GM23338 (cell line): ENCODE results near the gene SLC24A1. TPM values are rescaled to one million over a fixed set of nuclear protein-coding genes. Genes with fewer than 3 reads are reported as not detected.

Source experiments
- ATAC-seq: fragments of 200-7000 bp; cut with Tn5 transposase; 3 replicates; pipeline ENCODE4 v1.9.1; 2020
- DNase-seq: peaks from one replicate; pipeline ENCODE4 v3.0.0-alpha.2; 2015; ENCODE audit warnings: low spot score
- H2AFZ ChIP-seq: fragments of 200-600 bp; sonication (generic); 2 replicates; pipeline ENCODE4 v1.8.0; 2016; ENCODE audit warnings: antibody characterized with exemption, mild to moderate bottlenecking, moderate library complexity
- H3F3A ChIP-seq: fragments of 200-600 bp; sonication (generic); replicated peaks from 2 replicates; pipeline ENCODE4 v1.8.0; 2017; ENCODE audit warnings: antibody characterized with exemption, mixed run types, low read depth
- H3K27ac ChIP-seq: fragments of 200-600 bp; sonication (generic); 2 replicates; pipeline ENCODE4 v1.6.1; 2016; ENCODE audit warnings: low read depth
- H3K27me3 ChIP-seq: fragments of 200-600 bp; sonication (generic); 2 replicates; pipeline ENCODE4 v1.8.0; 2016; ENCODE audit warnings: mild to moderate bottlenecking, mixed run types, moderate library complexity; ENCODE audit not compliant: insufficient read depth
- H3K36me3 ChIP-seq: fragments of 200-600 bp; sonication (generic); 2 replicates; pipeline ENCODE4 v1.8.0; 2016; ENCODE audit warnings: mild to moderate bottlenecking; ENCODE audit not compliant: insufficient read depth
- H3K4me1 ChIP-seq: fragments of 200-600 bp; sonication (generic); 2 replicates; pipeline ENCODE4 v1.8.0; 2016; ENCODE audit warnings: mild to moderate bottlenecking, moderate library complexity; ENCODE audit not compliant: insufficient read depth
- H3K4me2 ChIP-seq: fragments of 200-600 bp; sonication (generic); 2 replicates; pipeline ENCODE4 v1.7.1; 2017; ENCODE audit warnings: mixed run types
- H3K4me3 ChIP-seq: fragments of 200-600 bp; sonication (generic); 2 replicates; pipeline ENCODE4 v1.6.1; 2016; ENCODE audit warnings: mixed run types
- H3K79me2 ChIP-seq: fragments of 200-600 bp; sonication (generic); replicated peaks from 2 replicates; pipeline ENCODE4 v1.8.0; 2017; ENCODE audit warnings: mild to moderate bottlenecking; ENCODE audit not compliant: insufficient read depth
- H3K9me2 ChIP-seq: fragments of 200-600 bp; sonication (generic); 2 replicates; pipeline ENCODE4 v1.8.0; 2017; ENCODE audit not compliant: insufficient read depth
- H4K20me1 ChIP-seq: fragments of 200-600 bp; sonication (generic); replicated peaks from 2 replicates; pipeline ENCODE4 v1.8.0; 2017; ENCODE audit warnings: mild to moderate bottlenecking; ENCODE audit not compliant: insufficient read depth
- H3K27ac Mint-ChIP-seq: 2 replicates; pipeline ENCODE4 v1.8.0; 2020; ENCODE audit warnings: inconsistent platforms, mild to moderate bottlenecking, moderate library complexity, mixed read lengths
- H3K27me3 Mint-ChIP-seq: 3 replicates; pipeline ENCODE4 v1.8.0; 2022; ENCODE audit warnings: low read depth, mild to moderate bottlenecking, moderate library complexity, mixed read lengths, inconsistent platforms; ENCODE audit not compliant: insufficient read depth, poor library complexity
- H3K36me3 Mint-ChIP-seq: 3 replicates; pipeline ENCODE4 v1.8.0; 2021; ENCODE audit warnings: low read depth, mild to moderate bottlenecking, inconsistent platforms, moderate library complexity, mixed read lengths
- H3K4me1 Mint-ChIP-seq: 3 replicates; pipeline ENCODE4 v1.8.0; 2020; ENCODE audit warnings: mild to moderate bottlenecking, inconsistent platforms, mixed read lengths
- H3K4me3 Mint-ChIP-seq: 3 replicates; pipeline ENCODE4 v1.8.0; 2021; ENCODE audit warnings: moderate library complexity, mild to moderate bottlenecking, inconsistent platforms, mixed read lengths
- H3K9me3 Mint-ChIP-seq: 3 replicates; pipeline ENCODE4 v1.8.0; 2020; ENCODE audit warnings: moderate library complexity, mild to moderate bottlenecking, inconsistent platforms, mixed read lengths
- CREB1 ChIP-seq: fragments of 250-450 bp; sonication (Bioruptor Pico); IDR thresholded peaks from 2 replicates; pipeline ENCODE4 v1.5.0; 2020; ENCODE audit warnings: low read depth, mild to moderate bottlenecking, moderate library complexity
- EZH2 ChIP-seq: fragments of 200-600 bp; sonication (generic); IDR thresholded peaks from one replicate; pipeline ENCODE4 v1.8.0; 2017; ENCODE audit warnings: antibody characterized with exemption, mild to moderate bottlenecking, low read depth; ENCODE audit not compliant: unreplicated experiment
- NANOG ChIP-seq: IDR thresholded peaks from 2 replicates; pipeline ENCODE4 v1.6.1; 2016; ENCODE audit warnings: antibody characterized with exemption, borderline replicate concordance
- REST ChIP-seq: IDR thresholded peaks from one replicate; pipeline ENCODE4 v1.6.1; 2018; ENCODE audit warnings: antibody characterized with exemption; ENCODE audit not compliant: unreplicated experiment
- STAT1 ChIP-seq: IDR thresholded peaks from one replicate; pipeline ENCODE4 v1.6.1; 2016; ENCODE audit warnings: antibody characterized with exemption; ENCODE audit not compliant: unreplicated experiment
- ZNF114 ChIP-seq: fragments of 250-450 bp; sonication (Bioruptor Pico); IDR thresholded peaks from 2 replicates; pipeline ENCODE4 v1.5.0; 2020; ENCODE audit warnings: mild to moderate bottlenecking, moderate library complexity
- ZNF331 ChIP-seq: fragments of 250-450 bp; sonication (Bioruptor Pico); IDR thresholded peaks from 2 replicates; pipeline ENCODE4 v1.5.0; 2020; ENCODE audit warnings: low read depth, mild to moderate bottlenecking, moderate library complexity
- polyA plus RNA-seq: library from polyadenylated mRNA; unstranded; fragments of >200 nt; fragmentation: Nextera tagmentation; extraction: Ambion mirVana; gene quantifications from 2 replicates; pipeline ENCODE4 v1.2.1, GENCODE V29; 2016
- total RNA-seq: library from RNA; depleted of rRNA; stranded (reverse); fragments of >200 nt; shearing (Covaris generic); gene quantifications from 2 replicates; pipeline ENCODE4 v1.2.3, GENCODE V29; 2014
- TF ChIP-seq, protein P1 (sequence below): fragments of 250-450 bp; sonication (Bioruptor Pico); IDR thresholded peaks from 2 replicates; pipeline ENCODE4 v1.5.0; 2020; ENCODE audit warnings: mild to moderate bottlenecking, moderate library complexity
- TF ChIP-seq, protein P2 (sequence below): IDR thresholded peaks from 2 replicates; pipeline ENCODE4 v1.6.1; 2016; ENCODE audit warnings: antibody characterized with exemption
- TF ChIP-seq, protein P3 (sequence below), 2 experiments: fragments of 200-600 bp in 1 of 2; sonication (generic) in 1 of 2; conservative IDR thresholded peaks; 2 replicates each; pipeline versions ENCODE4 v1.5.1 to v1.6.1; 2016 to 2017; ENCODE audit warnings: antibody characterized with exemption in 2 of 2, low read depth in 2 of 2, mild to moderate bottlenecking in 2 of 2, moderate library complexity in 1 of 2

Gene SLC24A1
- total and polyA plus RNA-seq, 2 experiments from 2014 or later, result 1.6 to 4.5 TPM

GRCh38 chr15:65660927-65661326 lies 39.2 kb downstream of the SLC24A1 start:
- Histone ChIP-seq H2AFZ (no peak overlapping the region), H4K20me1 (no peaks in the 10 kb centered on the region), H3K36me3 (no peaks in the 10 kb centered on the region), H3K79me2 (no peaks in the 10 kb centered on the region), H3K27ac (no peak overlapping the region), H3K9me2 (no peaks in the 10 kb centered on the region), H3F3A (no peaks in the 10 kb centered on the region; the same call in 1 of the 2 replicates), H3K27me3 (no peaks in the 10 kb centered on the region), H3K4me2 (no peak overlapping the region), H3K4me1 (no peaks in the 10 kb centered on the region), H3K4me3 (no peak overlapping the region)
- TF ChIP-seq ZNF331 (CRISPR knock-in tag) (no peak), CREB1 (CRISPR knock-in tag) (no peak), REST (no peak)
- H3K27ac Mint-ChIP-seq, result no peak overlapping the region
- H3K27me3 Mint-ChIP-seq, result no peaks in the 10 kb centered on the region
- ATAC-seq (no peak), DNase-seq (no peak)
- no peak overlapping the region for H3K4me3 Mint-ChIP-seq
- H3K4me1 Mint-ChIP-seq, result no peaks in the 10 kb centered on the region
- H3K9me3 Mint-ChIP-seq, result no peaks in the 10 kb centered on the region
- H3K36me3 Mint-ChIP-seq, result no peaks in the 10 kb centered on the region

GRCh38 chr15:65663521-65663920 lies 41.8 kb downstream of the SLC24A1 start:
- H3K4me1 Mint-ChIP-seq, result no peaks in the 10 kb centered on the region
- Histone ChIP-seq H3K4me3 (no peak overlapping the region), H3K36me3 (no peaks in the 10 kb centered on the region), H3F3A (no peaks in the 10 kb centered on the region; the same call in 1 of the 2 replicates), H2AFZ (no peak overlapping the region), H3K79me2 (no peaks in the 10 kb centered on the region), H3K9me2 (no peaks in the 10 kb centered on the region), H4K20me1 (no peaks in the 10 kb centered on the region), H3K4me2 (no peak overlapping the region), H3K27me3 (no peaks in the 10 kb centered on the region), H3K4me1 (no peaks in the 10 kb centered on the region), H3K27ac (no peak overlapping the region)
- DNase-seq, result no peak
- no peaks in the 10 kb centered on the region for H3K36me3 Mint-ChIP-seq
- H3K4me3 Mint-ChIP-seq, result no peak overlapping the region
- ATAC-seq, result no peak
- H3K9me3 Mint-ChIP-seq, result no peaks in the 10 kb centered on the region
- no peak overlapping the region for H3K27ac Mint-ChIP-seq
- H3K27me3 Mint-ChIP-seq, result no peaks in the 10 kb centered on the region
- TF ChIP-seq NANOG (no peak), ZNF114 (CRISPR knock-in tag) (no peak), EZH2 (no peak), CREB1 (CRISPR knock-in tag) (no peak), ZNF331 (CRISPR knock-in tag) (no peak), STAT1 (no peak)
- TF ChIP-seq, protein P1, sequence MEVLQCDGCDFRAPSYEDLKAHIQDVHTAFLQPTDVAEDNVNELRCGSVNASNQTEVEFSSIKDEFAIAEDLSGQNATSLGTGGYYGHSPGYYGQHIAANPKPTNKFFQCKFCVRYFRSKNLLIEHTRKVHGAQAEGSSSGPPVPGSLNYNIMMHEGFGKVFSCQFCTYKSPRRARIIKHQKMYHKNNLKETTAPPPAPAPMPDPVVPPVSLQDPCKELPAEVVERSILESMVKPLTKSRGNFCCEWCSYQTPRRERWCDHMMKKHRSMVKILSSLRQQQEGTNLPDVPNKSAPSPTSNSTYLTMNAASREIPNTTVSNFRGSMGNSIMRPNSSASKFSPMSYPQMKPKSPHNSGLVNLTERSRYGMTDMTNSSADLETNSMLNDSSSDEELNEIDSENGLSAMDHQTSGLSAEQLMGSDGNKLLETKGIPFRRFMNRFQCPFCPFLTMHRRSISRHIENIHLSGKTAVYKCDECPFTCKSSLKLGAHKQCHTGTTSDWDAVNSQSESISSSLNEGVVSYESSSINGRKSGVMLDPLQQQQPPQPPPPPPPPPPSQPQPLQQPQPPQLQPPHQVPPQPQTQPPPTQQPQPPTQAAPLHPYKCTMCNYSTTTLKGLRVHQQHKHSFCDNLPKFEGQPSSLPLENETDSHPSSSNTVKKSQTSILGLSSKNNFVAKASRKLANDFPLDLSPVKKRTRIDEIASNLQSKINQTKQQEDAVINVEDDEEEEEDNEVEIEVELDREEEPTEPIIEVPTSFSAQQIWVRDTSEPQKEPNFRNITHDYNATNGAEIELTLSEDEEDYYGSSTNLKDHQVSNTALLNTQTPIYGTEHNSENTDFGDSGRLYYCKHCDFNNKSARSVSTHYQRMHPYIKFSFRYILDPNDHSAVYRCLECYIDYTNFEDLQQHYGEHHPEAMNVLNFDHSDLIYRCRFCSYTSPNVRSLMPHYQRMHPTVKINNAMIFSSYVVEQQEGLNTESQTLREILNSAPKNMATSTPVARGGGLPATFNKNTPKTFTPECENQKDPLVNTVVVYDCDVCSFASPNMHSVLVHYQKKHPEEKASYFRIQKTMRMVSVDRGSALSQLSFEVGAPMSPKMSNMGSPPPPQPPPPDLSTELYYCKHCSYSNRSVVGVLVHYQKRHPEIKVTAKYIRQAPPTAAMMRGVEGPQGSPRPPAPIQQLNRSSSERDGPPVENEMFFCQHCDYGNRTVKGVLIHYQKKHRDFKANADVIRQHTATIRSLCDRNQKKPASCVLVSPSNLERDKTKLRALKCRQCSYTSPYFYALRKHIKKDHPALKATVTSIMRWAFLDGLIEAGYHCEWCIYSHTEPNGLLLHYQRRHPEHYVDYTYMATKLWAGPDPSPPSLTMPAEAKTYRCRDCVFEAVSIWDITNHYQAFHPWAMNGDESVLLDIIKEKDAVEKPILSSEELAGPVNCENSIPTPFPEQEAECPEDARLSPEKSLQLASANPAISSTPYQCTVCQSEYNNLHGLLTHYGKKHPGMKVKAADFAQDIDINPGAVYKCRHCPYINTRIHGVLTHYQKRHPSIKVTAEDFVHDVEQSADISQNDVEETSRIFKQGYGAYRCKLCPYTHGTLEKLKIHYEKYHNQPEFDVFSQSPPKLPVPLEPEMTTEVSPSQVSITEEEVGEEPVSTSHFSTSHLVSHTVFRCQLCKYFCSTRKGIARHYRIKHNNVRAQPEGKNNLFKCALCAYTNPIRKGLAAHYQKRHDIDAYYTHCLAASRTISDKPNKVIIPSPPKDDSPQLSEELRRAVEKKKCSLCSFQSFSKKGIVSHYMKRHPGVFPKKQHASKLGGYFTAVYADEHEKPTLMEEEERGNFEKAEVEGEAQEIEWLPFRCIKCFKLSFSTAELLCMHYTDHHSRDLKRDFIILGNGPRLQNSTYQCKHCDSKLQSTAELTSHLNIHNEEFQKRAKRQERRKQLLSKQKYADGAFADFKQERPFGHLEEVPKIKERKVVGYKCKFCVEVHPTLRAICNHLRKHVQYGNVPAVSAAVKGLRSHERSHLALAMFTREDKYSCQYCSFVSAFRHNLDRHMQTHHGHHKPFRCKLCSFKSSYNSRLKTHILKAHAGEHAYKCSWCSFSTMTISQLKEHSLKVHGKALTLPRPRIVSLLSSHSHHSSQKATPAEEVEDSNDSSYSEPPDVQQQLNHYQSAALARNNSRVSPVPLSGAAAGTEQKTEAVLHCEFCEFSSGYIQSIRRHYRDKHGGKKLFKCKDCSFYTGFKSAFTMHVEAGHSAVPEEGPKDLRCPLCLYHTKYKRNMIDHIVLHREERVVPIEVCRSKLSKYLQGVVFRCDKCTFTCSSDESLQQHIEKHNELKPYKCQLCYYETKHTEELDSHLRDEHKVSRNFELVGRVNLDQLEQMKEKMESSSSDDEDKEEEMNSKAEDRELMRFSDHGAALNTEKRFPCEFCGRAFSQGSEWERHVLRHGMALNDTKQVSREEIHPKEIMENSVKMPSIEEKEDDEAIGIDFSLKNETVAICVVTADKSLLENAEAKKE, result no peak
- TF ChIP-seq, protein P2, sequence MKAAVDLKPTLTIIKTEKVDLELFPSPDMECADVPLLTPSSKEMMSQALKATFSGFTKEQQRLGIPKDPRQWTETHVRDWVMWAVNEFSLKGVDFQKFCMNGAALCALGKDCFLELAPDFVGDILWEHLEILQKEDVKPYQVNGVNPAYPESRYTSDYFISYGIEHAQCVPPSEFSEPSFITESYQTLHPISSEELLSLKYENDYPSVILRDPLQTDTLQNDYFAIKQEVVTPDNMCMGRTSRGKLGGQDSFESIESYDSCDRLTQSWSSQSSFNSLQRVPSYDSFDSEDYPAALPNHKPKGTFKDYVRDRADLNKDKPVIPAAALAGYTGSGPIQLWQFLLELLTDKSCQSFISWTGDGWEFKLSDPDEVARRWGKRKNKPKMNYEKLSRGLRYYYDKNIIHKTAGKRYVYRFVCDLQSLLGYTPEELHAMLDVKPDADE, result no peak
- TF ChIP-seq, protein P3, sequence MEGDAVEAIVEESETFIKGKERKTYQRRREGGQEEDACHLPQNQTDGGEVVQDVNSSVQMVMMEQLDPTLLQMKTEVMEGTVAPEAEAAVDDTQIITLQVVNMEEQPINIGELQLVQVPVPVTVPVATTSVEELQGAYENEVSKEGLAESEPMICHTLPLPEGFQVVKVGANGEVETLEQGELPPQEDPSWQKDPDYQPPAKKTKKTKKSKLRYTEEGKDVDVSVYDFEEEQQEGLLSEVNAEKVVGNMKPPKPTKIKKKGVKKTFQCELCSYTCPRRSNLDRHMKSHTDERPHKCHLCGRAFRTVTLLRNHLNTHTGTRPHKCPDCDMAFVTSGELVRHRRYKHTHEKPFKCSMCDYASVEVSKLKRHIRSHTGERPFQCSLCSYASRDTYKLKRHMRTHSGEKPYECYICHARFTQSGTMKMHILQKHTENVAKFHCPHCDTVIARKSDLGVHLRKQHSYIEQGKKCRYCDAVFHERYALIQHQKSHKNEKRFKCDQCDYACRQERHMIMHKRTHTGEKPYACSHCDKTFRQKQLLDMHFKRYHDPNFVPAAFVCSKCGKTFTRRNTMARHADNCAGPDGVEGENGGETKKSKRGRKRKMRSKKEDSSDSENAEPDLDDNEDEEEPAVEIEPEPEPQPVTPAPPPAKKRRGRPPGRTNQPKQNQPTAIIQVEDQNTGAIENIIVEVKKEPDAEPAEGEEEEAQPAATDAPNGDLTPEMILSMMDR (conservative IDR thresholded peaks at IDR 0.05; ENCODE audit: low read depth in 2 of 2), result no peak
